ENCODE measurements around the gene STX12.
A peak's percentile ranks its signal among the peaks of the same experiment; 100 is the strongest.
"Not testable (repeated sequence)": the region's sequence is repeated elsewhere in the genome, so short reads cannot be mapped to it uniquely, and the experiment has no call there.

Gene STX12

DNA sequence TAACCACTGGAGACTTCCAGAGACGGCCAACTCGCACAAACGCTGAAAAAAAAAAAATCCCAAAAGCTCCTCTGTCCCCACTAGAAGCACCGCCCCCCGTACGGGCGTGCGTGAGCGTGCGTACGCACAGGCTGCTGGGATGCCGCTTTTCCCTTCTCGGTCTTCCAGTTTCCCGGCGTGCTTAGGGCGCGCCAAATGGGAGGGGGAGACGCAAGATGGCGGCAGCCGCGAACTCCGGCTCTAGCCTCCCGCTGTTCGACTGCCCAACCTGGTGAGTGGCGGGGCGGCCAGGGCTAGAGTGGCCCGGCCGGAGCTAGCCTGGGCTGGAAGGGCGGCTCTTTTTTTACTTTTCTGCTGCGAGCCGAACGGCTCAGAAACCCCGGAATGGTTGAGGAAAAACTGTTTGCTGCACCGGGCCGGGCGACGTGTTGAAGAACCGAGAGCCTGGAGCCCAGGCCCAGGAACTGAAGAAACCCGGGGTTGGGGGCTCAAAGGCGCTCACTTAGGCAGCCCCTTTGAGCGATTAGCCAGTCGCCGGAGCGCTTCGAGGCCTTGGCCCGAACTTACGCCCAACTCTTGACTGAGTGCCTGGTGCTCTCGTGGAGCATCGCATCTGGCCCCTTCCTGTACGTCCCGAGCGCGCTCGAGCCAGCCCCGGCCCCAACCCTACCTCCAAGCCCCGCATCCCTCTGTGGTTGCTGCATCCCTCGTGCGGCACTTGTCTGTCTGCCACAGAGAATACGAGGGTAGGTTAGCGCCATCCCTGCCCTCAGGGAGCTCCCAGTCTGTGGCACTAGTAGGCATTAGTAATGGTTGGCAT lies 57.8 kb downstream of the STX12 start, which contains the start of gene PPP1R8:
Gene PPP1R8, plus strand, starts transcription at position 162 of the 820 bp plus-strand sequence. Its CDS starts 54 bp downstream, at position 216.
- peak; percentile 85 to 88 for DNase-seq (ENCODE audit: low read depth in 2 of 2)

DNA sequence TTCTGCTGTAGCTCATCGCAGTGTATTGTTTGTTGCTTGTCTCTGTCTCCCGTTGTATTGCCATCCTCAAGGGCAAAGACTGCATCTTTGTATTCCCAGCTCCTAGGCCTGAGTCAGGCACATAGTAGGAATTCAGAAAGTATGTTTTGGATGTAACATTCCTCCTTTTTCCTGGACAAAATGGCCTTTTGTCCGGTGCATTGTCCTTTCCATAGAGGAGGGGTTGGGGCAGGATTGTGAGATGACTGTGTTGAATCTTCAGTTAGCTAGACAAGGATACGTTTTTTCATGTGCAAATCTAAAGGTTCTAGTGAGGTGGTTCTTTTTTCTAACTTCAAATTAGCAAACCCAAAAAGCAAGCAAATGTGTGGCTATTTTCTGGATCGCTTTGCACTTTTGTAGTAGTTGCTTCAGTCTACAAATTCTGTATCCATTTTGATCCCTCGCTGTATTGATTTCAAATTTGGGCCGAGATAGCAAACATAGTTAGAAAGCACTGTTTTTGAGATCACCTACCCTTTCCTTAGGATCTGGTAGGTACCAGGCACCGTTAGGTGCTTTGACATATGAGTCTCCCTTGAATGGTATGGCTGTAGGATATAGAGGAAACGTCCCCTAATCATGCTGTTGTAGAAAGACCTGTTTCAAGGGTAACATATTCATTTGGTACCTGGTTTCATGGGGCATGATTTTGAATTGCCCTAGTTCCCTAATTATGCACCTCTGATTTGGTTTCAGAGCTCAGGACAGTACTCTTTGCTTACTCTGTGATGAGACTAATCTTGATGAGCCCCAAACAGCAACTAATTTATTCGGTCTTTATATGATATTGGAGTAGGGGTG lies 58.8 kb downstream of the STX12 start:
- DNase-seq (ENCODE audit: low read depth in 2 of 2) = no peak

DNA sequence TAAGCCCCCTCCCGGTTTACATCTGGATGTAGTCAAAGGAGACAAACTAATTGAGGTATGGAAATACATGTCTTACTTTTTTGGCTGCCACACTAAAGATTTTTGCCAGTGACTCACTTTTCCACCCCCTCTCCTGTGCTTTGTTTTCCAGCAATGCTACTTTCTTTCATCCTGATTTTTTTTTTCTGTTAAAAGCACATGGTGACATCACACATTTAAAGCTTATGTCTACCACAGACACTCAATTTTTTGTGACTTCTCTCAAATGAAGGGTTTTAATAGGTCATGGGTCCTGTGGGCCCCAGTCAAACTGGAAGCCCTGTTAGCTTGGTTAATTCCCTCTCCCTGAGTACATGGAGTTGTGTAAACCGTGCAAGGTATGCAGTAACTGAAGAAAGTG lies 59.7 kb downstream of the STX12 start:
- DNase-seq (ENCODE audit: low read depth in 2 of 2) = no peak

DNA sequence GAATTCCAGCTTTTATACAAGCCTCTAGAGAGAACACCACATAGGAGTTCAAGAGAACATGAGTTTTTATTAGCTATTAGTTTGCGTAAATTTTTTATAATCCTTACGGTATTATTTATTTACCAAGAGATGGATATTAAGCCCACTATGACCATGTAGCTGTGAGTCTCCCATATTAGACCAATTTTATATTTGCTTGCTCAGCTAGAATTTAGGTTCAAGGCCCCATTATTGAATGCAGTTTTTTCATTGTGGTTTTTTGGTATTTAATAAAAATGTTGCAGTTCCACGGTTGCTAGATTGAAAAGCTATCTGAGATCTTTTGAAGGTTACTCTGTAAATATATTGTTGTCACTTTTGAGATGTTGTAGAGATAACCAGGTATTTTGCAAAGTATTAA lies 60.5 kb downstream of the STX12 start:
- DNase-seq (ENCODE audit: low read depth in 2 of 2) = no peak

DNA sequence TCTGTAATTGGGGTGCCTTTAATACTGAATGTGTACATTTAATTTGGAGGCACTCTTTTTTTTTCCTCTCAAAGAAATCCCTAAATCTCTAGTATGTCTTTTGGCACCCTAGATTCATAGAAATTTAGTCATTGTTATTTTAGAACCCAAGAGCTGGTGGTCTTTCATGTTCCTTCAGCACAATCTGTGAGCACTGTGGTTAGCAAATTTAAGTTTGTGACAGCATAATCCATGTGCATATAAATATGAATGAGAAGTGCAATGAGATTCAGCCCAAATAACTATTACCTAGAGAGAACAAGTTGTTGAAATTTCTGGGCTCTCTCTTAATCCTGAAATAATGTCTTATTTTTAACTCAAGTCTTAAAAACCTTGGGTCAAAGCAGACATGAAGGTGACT lies 62.0 kb downstream of the STX12 start:
- no peak for DNase-seq (ENCODE audit: low read depth in 2 of 2)

DNA sequence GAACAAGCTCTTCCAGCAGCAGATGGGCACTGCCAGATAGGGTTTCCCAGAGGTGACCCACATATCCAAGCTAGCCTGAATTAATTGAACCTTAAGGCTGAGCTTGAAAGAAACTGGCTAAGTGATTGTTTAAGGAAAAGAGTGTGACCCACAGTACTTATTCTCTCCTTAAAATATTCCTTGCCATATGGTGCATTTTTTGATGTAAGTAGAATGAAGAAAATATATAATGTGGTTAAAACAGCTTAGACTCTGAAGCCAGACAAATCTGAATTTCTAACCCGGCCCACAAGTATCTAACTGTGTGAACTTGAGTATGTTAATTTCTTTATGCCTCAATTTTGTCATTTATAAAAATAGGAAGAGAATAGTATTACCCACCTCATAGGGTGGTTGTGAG lies 62.5 kb downstream of the STX12 start:
- no peak for DNase-seq (ENCODE audit: low read depth in 2 of 2)

DNA sequence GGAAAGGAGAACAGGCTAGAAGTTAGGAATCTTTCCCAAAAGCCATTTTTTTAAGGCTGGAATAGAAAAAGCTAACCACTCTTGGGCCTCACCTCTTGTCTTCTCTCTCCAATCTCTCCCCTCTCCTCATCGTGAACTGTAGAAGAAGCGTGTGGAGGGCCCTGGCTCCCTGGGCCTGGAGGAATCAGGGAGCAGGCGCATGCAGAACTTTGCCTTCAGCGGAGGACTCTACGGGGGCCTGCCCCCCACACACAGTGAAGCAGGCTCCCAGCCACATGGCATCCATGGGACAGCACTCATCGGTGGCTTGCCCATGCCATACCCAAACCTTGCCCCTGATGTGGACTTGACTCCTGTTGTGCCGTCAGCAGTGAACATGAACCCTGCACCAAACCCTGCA lies 76.9 kb downstream of the STX12 start:
- no peak for DNase-seq (ENCODE audit: low read depth in 2 of 2)

DNA sequence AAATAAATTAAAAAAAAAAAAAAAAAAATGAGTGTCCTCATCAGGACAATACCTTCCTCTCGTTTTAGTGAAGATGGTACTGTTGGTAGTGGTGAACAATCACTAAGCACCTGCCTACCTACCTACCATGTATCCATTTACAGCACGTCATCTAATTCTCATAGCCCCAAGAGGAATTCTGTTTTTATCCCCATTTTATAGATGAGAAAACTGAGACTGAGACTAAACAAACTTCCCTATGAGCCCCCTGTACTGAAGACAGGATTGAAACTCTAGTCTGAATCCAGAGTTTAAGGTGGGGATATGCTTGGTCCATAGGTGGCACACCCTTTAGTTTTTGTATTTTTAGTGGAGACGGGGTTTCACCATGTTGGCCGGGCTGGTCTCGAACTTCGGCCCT lies 82.1 kb downstream of the STX12 start:
- no peak for DNase-seq (ENCODE audit: low read depth in 2 of 2)

DNA sequence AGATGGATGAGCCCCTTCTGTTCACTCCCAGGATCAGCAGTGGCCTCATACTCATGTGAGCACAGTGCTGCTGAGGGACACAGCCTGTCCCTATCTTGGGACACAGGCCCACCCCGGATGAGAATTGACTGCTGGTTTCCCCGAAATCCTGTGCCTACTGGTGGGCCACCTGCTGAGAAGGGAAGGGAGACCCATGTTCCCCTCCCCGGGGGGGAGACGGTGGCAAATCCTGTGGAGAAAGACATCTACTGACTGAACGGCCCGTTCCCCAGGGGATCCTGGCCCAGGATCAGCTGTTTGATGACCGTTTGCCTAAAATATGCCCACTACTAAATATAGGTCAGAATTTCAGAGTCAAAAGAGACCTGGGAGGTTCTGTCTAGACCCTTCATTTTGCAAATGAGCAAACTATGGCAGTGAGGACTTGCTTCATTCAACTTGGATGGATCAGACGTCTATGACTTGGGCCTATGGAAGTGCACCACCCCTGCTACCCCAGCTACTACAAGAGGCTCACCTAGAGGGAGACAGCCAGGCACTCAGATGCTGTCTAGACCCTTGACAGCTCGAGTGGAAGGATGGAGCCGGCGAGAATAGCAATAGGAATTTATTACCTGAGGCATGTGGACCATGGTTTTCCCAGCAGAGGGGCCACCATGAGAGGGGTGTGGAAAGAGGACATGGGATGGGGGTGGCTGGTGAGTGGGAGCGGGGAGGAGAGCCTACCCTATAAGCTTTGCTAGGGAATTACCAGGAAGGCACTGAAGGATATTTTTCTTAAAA lies 83.7 kb downstream of the STX12 start:
- no peak for DNase-seq (ENCODE audit: low read depth in 2 of 2)

DNA sequence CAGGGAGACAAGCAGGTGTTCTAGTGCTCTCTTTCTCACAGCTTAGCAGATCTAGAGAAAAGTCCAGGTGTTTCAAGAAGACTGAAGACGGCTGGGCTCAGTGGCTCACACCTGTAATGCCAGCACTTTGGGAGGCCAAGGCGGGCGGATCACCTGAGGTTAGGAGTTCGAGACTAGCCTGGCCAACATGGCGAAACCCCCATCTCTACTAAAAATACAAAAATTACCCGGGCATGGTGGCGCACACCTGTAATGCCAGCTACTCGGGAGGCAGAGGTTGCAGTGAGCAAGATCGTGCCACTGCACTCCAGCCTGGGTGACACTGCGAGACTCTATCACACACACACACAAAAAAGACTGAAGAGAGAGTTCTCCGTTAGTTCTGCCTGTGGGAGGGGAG lies 84.5 kb downstream of the STX12 start:
- not testable (repeated sequence) for DNase-seq (ENCODE audit: low read depth in 2 of 2)

DNA sequence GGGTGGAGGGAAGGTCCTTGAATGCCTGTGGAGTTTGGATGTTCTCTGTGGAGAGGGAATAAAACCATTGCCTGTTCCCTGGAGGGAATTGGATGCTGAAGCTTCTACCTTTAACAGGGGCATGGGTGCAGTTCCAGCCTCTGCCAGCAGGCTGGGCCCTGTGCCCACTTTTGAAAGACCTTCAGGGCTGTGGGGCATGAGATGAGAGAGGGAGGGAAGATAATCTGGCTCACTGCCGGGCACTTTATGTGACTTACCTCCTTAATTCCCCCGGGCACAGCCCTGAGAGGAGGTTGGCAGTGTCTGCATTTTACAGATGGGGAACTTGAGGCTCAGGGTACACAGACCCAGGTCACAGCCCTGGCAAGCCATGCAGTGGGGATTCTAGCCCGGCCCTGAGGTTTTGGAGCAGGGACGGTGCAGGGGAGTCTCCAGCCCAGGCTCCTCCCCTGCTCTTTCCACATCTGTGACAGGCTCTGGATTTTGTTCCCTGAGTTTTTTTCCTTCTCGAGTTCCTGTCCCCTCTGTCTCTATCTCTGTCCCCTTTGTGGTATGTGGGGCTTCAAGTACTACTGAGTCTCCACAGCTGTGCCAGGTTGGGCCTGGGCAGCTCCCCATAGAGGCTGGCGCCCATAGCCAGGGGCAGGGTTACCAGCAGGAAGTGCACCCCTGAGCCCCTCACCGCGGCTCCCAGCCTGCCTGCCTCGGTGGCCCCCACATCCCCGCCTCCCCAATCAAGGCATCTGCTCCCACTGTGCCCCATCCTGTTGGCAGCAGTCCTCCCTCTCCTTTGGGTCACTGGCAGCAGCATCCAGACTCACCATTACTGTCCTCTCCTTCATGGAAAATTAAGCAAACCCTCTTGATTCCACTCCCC lies 85.3 kb downstream of the STX12 start:
- peak; percentile 62 to 82 for DNase-seq (ENCODE audit: low read depth in 2 of 2)

DNA sequence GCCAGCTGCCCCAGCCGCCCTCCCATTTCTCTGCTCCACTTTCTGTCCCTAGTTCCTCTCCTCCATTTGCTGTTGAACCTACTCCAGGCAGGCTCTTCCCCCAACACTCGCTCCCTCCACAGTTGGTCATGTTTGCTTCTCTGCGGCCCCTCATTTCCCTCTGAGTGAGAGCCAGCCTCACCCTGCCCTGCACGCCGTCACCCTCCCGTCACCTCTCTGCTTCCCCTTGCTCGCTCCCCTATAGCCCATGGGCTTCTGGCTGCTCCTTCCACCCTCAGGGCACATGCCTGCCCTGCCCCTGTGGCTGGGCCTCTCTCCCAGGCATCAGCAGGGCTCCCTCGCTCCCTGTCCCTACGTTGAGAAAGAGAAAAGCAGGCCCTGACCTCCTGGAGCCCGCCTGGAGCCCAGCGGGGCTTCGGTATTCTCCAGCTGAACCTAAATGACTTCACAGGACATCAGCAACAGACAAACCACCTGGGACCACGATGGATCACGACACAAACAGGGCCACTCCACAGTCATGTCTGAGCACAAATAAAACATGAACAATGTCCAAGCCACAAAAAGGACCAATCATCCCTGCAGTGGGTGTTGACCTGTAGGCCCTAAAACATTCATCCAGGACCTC lies 86.0 kb downstream of the STX12 start:
- DNase-seq (ENCODE audit: low read depth in 2 of 2) = no peak

DNA sequence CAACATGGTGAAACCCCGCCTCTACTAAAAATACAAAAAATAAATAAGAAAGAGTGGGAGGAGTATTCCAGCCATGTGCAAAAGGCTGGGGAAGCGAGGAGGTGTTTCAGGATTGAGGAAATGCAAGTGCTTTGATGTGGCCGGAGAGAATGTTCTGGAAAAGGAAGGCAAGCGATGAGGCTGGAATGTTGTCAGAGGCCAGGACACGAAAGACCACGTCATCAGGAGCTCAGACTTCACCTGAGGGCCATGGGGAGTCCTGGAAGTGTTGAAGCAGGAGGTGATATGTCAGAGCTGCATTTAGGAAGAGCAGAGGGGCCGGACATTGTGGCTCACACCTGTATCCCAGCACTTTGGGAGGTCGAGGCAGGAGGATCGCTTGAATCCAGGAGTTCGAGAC lies 88.4 kb downstream of the STX12 start:
- DNase-seq (ENCODE audit: low read depth in 2 of 2) = no peak

DNA sequence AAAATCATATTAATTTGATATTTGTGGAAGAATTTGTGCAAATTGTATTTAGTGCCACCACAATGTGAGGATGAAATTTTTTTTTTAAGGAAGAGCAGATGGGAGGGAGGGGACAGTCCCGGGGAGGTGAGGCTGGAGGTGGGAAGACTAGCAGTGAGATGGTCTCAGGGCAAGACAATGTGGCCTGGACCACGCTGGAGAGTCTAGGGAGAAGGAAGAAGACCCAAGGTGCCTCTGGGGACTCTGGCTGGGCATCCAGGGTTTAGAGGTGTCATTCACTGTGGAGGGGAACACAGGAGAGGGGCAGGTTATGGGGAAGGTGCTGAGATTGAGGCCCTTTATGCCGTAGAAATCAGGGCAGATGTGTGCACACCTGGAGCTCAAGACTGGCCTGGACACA lies 89.0 kb downstream of the STX12 start:
- DNase-seq (ENCODE audit: low read depth in 2 of 2) = no peak

DNA sequence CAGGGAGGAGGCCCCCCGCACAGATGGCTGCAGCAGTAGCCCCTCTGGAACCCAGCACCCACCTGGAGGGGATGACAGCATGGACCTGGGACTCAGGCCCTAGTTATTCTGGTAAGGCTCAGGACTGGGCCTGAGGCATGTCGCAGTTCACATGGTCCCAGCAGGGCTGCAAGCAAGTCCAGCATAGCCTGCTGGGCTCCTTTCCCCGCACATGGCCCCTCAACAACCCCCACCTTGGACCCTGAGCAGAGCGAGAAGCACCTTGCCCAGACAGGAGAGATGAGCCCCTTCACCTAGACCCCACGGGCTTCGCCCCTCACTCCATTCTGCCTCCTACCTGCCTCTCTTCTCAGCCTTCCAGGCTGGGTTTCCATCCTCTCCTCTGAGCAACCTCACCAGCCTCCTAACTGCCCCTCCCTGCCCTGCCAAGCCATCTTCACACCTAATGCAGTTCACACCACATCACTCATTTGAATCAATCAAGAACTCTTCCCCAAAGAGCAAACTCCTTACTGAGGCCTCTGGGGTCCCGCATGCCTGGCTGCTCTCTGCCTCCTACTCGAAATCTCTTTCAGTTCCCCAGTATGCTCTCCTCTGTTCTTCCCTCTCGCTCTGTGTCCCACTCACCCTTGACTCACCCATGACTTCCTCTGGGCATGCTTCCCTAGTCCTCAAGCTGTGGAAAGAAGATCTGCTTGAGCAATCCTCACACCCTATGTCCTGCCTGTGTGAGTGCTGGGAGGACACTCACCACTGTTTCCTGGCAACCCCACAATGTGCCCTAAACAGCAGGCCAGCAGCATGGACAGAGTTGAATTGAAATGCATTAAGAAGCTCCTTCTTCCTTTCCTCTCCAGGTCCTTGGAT lies 89.9 kb downstream of the STX12 start:
- DNase-seq (ENCODE audit: low read depth in 2 of 2) = no peak

DNA sequence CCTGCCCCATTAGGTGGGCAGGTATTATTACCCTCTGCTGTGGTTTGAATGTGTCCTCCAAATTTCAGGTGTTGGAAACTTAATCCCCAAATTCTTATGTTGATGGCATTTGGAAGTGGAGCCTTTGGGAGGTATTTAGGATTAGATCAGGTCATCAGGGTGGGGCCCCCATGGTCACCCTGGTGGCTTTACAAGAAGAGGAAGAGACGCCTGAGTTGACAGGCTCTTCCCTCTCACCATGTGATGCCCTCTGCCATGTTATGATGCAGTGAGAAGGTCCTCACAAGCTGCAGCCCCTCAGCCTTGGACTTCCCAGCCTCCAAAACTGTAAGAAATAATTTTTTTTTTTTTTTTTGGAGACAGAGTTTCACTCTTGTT lies 90.5 kb downstream of the STX12 start:
- DNase-seq (ENCODE audit: low read depth in 2 of 2) = no peak

DNA sequence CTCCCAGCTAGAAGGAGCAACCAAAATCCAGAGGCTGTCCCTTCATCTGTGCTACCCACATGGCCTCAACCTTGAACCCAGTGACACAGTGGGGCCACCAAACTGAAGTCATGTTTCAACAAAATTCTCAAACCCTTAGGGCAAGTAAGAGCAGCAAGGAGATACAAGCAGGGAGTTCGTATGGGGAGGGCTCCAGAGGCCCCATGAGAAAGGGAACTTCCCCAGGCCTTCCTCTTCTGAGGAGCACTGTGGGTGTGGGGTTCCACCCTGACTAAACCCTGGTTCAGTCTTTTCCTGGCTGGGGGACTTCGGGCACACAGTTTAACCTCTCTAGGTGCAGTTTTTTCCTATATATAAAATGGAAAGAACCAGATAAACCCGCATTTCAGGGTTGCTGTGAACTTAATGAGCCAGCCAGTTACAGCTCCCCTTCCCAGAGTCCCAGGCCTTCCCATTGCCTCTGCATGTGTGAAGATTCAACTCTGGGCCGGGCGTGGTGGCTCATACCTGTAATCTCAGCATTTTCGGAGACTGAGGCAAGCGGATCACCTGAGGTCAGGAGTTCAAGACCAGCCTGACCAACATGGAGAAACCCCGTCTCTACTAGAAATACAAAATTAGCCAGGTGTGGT lies 91.4 kb downstream of the STX12 start:
- no peak for DNase-seq (ENCODE audit: low read depth in 2 of 2)

DNA sequence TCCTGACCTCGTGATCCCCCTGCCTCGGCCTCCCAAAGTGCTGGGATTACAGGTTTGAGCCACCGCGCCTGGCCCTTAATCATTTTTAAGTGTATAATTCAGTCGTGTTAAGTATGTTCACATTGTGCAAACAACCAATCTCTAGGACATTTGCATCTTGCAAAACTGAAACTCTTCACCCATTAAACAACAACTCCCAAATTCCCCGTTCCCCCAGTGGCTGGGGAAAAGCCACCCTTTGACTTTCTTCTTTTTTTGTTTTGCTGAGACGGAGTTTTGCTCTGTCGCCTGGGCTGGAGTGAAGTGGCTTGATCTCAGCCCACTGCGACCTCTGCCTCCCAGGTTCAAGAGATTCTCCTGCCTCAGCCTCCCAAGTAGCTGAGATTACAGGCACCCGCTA lies 92.8 kb downstream of the STX12 start:
- DNase-seq (ENCODE audit: low read depth in 2 of 2) = no peak

DNA sequence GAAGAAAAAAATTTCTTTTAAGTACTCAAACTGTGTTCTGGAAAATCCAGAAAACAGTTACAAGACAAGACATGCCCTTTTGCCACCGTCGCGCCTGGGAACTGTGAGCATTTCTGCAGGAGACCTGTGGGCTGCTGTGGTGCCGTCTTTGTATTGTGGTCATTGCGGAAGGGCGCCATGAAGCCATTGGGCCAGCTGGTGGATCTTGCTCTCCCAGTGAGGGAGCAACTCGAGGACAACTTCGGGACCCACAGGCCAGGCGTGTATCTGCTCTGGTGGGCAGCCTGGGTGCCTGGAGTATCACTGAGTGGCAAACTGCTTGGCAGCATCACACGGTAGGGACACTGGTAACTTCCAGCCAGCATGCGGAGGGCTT lies 95.5 kb downstream of the STX12 start:
- no peak for DNase-seq (ENCODE audit: low read depth in 2 of 2)
